Gastroesophageal sphincter (tissue), 4 donors: ENCODE results near the gene CTIF. TPM values are rescaled to one million over a fixed set of nuclear protein-coding genes. Genes with fewer than 3 reads are reported as not detected.

Experiments used
- ATAC-seq: fragments of 150-250 bp; one replicate; pipeline ENCODE4 v1.9.1; 2016; ENCODE audit warnings: mild to moderate bottlenecking, moderate library complexity
- H3K27ac ChIP-seq, 4 donors: fragments of 200-600 bp; sonication (generic) in 3 of 4; 1 replicate in 3 of 4; 2 replicates in 1 of 4; pipeline ENCODE4 v1.5.1; 2016 to 2019
- H3K27me3 ChIP-seq: fragments of 200-600 bp; sonication (generic); one replicate; pipeline ENCODE4 v1.5.1; 2019
- H3K36me3 ChIP-seq, 2 donors: fragments of 200-600 bp; sonication (generic); one replicate each; pipeline ENCODE4 v1.5.1; 2019; ENCODE audit warnings: control low read depth in 1 of 2
- H3K4me1 ChIP-seq, 3 donors: fragments of 200-600 bp; sonication (generic); 1 replicate in 2 of 3; 2 replicates in 1 of 3; pipeline ENCODE4 v1.5.1; 2016 to 2019; ENCODE audit warnings: control low read depth in 2 of 3
- H3K4me3 ChIP-seq, 2 donors: fragments of 200-600 bp; sonication (generic); one replicate each; pipeline ENCODE4 v1.5.1; 2019; ENCODE audit warnings: mild to moderate bottlenecking in 1 of 2, moderate library complexity in 1 of 2
- H3K9me3 ChIP-seq, 3 donors: fragments of 200-600 bp; sonication (generic); one replicate each; pipeline ENCODE4 v1.5.1; 2017 to 2019; ENCODE audit warnings: control low read depth in 2 of 3
- CTCF ChIP-seq, 4 experiments: fragments of 200-600 bp in 2 of 4; fragments of 450-650 bp in 2 of 4; sonication (generic) in 1 of 4; IDR thresholded peaks; one replicate each; pipeline ENCODE4 v1.5.1; 2017 to 2019; ENCODE audit warnings: antibody characterized with exemption in 4 of 4, mild to moderate bottlenecking in 2 of 4, moderate library complexity in 2 of 4
- EP300 ChIP-seq: sonication (generic); formaldehyde crosslinking; IDR thresholded peaks from one replicate; pipeline ENCODE4 v1.6.1; 2017; ENCODE audit warnings: antibody characterized with exemption, mild to moderate bottlenecking
- POLR2A ChIP-seq, 2 donors: fragments of 450-650 bp; IDR thresholded peaks; one replicate each; pipeline ENCODE4 v1.6.1; 2017; ENCODE audit warnings: antibody characterized with exemption in 2 of 2, mild to moderate bottlenecking in 2 of 2, moderate library complexity in 1 of 2
- POLR2AphosphoS5 ChIP-seq: sonication (generic); formaldehyde crosslinking; IDR thresholded peaks from one replicate; pipeline ENCODE4 v1.6.1; 2017; ENCODE audit warnings: antibody characterized with exemption
- WGBS, 2 donors: methylation state at CpG; one replicate each; pipeline ENCODE4 v1.1.5; 2018; ENCODE audit warnings: low coverage in 1 of 2; 5-methylcytosine and 5-hydroxymethylcytosine counted together
- total RNA-seq, 4 donors: library from RNA; depleted of rRNA; stranded (reverse); fragments of >200 nt; gene quantifications; one replicate each; pipeline ENCODE4 v1.1.0, GENCODE V29; 2016

Gene CTIF
- total RNA-seq, 4 donors from 2014 or later: 31.4 to 124 (median 78.1) TPM

DNA sequence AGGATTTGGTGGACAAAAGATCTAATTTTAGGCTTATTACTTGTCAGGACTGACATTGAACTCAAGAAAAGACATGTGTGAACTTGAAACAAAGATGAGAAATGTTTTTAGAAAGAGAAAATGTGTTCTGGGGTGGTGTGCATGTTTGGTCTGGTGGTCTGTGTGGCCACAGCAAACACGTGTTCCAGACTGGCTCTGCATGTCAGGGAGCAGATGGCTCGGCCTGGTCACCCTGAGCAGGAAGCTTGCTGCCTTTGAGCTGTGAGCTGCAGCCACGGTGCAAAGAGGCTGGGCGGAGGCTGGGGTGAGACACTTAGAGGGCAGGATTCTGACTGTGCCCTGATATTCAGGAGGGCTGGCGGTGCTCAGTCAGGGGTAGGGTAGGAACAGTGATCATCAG lies 186.1 kb downstream of the CTIF start:
- H3K4me3 ChIP-seq: no peak overlapping the region
- H3K27me3 ChIP-seq: no peaks in the 10 kb centered on the region
- ATAC-seq: no peak
- H3K4me1 ChIP-seq: peaks cover 0 to 30% (median 5%) of the 10 kb centered on the region in 3 donors
- WGBS, 2 donors: 88 to 92% methylated on average over 2 to 5 of the region's 5 CpGs
- H3K36me3 ChIP-seq: no peaks in the 10 kb centered on the region
- no peak overlapping the region for H3K27ac ChIP-seq
- H3K9me3 ChIP-seq: no peaks in the 10 kb centered on the region
- TF ChIP-seq POLR2AphosphoS5 (no peak), CTCF (IDR thresholded peaks at IDR 0.05) (no peak), EP300 (no peak), POLR2A (IDR thresholded peaks at IDR 0.05) (no peak)

DNA sequence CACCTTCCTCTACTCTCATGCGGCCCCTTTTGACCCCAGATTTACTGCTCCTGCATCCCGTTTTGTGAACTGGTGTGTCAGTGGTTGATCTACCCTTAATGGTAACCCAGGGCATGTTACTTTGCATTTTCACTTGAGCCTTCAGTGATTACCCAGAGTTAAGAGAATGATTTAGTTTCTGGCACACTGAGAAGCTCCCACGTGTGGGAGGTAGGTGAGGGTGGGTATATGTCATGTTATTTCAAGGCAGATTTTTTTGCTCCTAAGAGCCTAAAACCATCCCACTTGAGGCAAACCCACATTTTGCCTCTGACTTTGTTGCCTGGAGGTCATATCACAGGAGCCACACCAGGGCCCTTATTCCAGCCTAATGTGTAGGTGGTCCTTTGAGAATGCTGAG lies 186.7 kb downstream of the CTIF start:
- Histone ChIP-seq H3K4me3 (no peak overlapping the region), H3K27ac (no peak overlapping the region), H3K27me3 (no peaks in the 10 kb centered on the region), H3K36me3 (no peaks in the 10 kb centered on the region), H3K9me3 (no peaks in the 10 kb centered on the region), H3K4me1 (peaks cover 0 to 24% (median under 1%) of the 10 kb centered on the region in 3 donors)
- WGBS, 2 donors: 87% methylated on average over 3 of the region's 3 CpGs; no CpG with 5 or more reads in 1 of the 2 donors
- TF ChIP-seq CTCF (IDR thresholded peaks at IDR 0.05) (no peak), EP300 (no peak), POLR2AphosphoS5 (no peak), POLR2A (IDR thresholded peaks at IDR 0.05) (no peak)
- ATAC-seq: no peak

DNA sequence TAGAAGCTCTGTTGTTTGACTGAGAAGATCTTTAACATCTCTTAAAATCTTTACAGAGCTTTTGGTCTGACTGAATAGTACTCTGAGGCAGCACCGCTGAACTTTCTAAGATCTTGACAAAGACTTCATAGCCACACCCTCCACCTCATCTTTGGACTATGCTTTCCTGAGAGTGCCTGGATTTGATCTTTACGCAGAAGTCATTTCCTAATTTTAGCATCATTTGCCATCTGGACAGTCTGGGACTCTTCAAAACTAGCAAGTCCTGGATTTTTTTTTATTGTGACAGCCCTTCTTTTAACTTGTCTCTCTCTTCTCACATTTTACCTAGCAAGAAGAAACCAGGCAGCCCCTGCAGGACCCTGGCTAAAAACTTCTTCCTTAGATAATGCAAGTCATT lies 188.8 kb downstream of the CTIF start:
- 23 to 40% methylated on average over 2 of the region's 2 CpGs for WGBS, 2 donors
- TF ChIP-seq POLR2AphosphoS5 (no peak), CTCF (IDR thresholded peaks at IDR 0.05) (no peak), EP300 (no peak), POLR2A (IDR thresholded peaks at IDR 0.05) (no peak)
- peak; percentile 83 for ATAC-seq
- Histone ChIP-seq H3K27ac (peak overlapping the region in 3 of 4 donors; percentile 12 to 68 (median 27)), H3K4me1 (peaks cover 0 to 17% (median 0%) of the 10 kb centered on the region in 3 donors), H3K4me3 (no peak overlapping the region), H3K9me3 (no peaks in the 10 kb centered on the region), H3K27me3 (no peaks in the 10 kb centered on the region), H3K36me3 (no peaks in the 10 kb centered on the region)

- Histone ChIP-seq H3K4me3 (no peak overlapping the region), H3K4me1 (peaks cover 0 to 23% (median 4%) of the 10 kb centered on the region in 3 donors), H3K36me3 (no peaks in the 10 kb centered on the region), H3K27me3 (no peaks in the 10 kb centered on the region), H3K27ac (peak overlapping the region in 1 of 4 donors; percentile 68), H3K9me3 (no peaks in the 10 kb centered on the region)
- no peak for ATAC-seq
- 32 to 80% methylated on average over 2 to 6 of the region's 6 CpGs for WGBS, 2 donors
- no peak for TF ChIP-seq EP300
- TF ChIP-seq POLR2A (IDR thresholded peaks at IDR 0.05): no peak
- TF ChIP-seq POLR2AphosphoS5: no peak
- TF ChIP-seq CTCF (IDR thresholded peaks at IDR 0.05): no peak
Measured at GRCh38 chr18:48728204-48728833, 189.5 kb downstream of the CTIF start.

DNA sequence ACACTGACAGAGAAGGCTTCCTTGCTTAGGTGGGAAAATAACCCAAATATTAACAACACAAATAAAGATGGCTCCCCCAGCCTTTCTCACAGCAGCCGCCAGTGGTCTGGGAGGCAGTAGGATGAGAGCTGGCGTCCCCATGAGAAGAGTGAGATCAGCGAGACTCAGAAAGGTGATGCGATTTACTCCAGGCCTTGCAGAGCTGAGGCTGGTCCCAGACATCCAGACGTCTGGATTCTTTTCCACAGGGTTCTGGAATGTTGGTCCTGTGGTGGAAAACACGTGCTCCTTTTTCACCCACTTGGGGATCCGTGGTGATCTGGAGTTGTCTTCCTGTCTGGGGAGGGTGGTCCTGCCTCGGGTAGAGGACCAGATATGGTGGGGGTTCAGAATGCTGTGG lies 190.6 kb downstream of the CTIF start:
- H3K4me3 ChIP-seq: no peak overlapping the region
- TF ChIP-seq POLR2A (IDR thresholded peaks at IDR 0.05) (no peak), EP300 (no peak), POLR2AphosphoS5 (no peak)
- no peak overlapping the region for H3K27ac ChIP-seq
- no peak for ATAC-seq
- no peaks in the 10 kb centered on the region for H3K36me3 ChIP-seq
- peaks cover 0 to 34% (median 14%) of the 10 kb centered on the region in 3 donors for H3K4me1 ChIP-seq
- H3K27me3 ChIP-seq: no peaks in the 10 kb centered on the region
- H3K9me3 ChIP-seq: no peaks in the 10 kb centered on the region
- 50 to 53% methylated on average over 2 to 3 of the region's 8 CpGs for WGBS, 2 donors
